Measurements from ENCODE around the gene CCDC71L.

CCDC71L gene

DNA sequence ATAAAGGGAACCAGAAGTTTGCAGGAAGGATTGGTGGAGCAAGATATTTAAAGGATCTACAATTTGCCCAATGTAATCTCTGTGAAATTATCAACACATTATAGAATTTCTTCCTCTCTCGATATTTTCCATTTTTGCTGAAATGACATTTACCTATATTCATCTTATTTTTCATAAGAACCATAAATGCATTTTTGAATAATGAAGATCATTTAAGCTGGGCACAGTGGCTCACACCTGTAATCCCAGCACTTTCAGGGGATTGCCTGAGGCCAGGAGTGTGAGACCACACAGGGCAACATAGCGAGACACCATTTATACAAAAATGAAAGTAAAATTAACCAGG lies 37.7 kb downstream of the CCDC71L start:
- DNase-seq, result no peak

DNA sequence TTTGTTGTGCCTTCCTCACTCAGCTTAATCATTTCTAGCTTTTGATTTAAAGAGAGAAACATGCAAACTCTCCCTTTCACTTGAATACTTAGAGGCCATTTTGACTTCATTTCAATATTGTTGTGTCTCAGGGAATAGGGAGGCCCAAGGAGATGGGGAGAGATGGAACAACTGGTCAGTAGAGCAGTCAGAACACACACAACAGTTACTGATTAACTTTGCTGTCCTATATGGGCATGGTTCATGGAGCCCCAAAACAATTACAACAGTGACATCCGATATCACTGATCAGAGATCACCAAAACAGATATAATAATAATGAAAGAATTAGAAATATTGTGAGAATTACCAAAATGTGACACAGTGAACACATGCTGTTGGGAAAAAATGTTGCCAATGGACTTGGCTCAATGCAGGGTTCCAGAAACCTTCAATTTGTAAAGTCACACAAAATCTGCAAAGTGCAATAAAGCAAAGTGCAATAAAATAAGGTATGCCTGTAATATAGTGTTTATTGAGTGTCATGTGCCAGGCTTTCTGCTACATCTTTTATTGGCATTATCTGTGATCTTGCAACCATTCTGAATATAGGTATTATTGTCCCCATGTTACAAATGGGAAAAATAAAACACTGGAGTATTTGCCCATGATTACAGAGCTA lies 38.2 kb downstream of the CCDC71L start:
- DNase-seq, result no peak

DNA sequence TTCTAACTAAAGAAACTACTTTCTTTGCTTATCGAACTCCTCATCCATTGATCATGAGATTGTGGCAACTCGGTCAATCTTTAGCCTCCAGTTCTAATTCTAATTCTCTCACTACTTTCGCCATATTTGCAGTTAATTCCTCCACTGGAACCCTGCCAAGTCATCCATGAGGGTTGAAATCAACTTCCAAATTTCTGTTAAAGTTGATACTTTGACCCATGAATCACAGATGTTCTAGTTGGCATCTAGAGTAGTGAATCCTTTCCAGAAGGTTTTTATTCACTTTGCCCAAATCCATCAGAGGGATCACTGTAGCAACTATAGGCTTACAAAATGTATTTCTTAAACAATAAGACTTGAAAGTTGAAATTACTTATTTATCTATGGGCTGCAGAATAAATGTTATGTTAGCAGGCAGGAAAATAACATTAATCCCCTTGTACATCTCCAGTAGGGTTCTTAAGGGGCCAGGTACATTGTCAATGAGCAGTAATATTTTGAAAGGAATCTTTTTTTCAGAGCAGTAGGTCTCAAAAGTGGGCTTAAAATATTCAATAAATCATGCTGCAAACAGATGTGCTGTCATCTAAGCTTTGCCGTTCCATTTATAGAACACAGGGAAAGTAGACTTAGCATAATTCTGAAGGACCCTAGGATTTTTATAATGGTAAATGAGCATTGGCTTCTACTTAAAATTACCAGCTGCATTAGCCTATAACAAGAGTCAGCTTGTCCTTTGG lies 39.4 kb downstream of the CCDC71L start:
- DNase-seq, result no peak

DNA sequence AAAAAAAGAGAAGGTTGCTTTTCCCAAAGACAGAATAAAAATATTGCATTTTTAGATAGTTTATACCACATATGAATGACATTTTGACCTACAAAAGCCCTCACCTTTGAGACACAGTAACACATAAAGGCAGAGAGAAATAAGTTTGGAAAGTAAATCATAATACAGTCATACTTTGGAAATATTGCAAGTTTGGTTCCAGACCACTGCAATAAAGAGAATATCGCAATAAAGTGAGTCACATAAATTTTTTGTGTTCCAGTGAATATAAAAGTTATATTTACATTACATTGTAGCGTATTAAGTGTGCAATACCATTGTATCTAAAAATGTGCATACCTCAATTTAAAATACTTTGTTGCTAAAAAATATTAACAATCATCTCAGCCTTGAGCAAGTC lies 40.3 kb downstream of the CCDC71L start:
- DNase-seq, result no peak

DNA sequence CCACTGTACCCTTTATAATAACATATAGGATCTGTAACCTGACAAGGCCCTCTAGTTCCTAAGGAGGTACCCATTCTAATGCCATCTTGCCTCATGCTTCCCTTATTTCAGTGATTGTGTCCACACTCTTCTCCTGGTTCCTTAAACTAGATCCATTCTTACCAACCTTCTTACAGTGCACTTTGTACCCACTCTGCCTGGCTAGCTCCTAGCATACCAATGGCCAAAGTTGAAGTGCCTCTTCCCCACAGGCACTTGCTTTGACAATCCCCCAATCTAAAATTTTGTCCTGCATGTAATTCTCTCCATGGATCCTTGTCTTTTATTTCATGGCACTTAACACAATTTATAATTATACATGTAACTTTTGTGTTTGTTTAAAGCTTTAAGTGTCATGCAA lies 40.9 kb downstream of the CCDC71L start:
- DNase-seq, result no peak

DNA sequence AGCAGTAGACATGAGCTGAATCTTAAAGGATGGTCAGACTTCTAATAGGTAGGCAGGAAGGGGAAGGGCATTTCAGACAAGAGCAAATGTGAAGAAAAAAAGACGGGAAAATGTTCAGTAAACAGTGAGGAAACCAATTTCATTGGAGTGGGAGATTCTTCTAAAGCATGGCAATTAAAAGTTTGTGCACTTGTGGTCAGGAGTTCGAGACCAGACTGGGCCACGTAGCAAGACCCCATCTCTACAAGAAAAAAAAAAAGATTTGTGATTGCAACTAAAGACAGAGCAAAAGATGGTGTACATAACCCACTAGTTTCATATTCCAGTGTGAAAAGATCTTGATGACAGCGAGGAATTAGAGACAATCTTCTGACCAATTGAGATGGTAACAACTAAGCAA lies 41.7 kb downstream of the CCDC71L start:
- no peak for DNase-seq

DNA sequence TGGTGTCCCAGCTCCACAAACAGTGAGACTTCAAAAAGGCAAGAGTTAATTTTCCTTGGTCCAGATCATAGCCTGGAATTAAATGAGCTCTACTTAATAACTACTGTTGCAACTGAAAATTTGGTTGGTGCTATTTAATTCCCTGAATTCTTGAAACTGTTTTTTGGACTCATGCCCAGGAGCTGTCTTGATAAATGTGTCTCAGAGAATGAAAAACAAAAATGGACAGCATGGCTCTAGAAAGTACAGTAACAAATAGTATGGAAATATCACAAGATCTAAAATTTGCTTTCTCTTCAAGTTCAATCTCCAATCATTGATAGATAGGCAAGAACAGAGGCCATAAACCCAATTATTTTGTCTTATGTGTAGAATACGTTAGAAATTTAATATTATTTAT lies 42.5 kb downstream of the CCDC71L start:
- no peak for DNase-seq

DNA sequence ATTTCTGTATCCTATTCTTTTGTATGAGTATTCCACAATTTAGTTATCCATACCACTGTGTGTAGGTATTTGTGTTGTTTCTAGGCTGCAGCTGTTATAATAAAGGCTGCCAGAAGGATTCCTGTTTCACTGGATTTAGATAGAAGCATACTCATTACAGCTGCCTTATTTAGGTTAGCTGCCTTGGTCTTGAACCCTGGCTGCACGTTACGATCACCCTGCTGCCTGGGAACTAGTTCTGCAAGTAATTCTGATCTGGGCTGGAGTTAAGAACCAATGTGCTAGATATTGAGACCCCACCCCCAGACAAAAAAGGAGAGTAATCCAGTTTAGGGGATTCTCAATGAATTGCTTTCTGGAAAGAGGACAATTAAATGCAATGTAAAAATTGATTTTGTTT lies 43.1 kb downstream of the CCDC71L start:
- no peak for DNase-seq

DNA sequence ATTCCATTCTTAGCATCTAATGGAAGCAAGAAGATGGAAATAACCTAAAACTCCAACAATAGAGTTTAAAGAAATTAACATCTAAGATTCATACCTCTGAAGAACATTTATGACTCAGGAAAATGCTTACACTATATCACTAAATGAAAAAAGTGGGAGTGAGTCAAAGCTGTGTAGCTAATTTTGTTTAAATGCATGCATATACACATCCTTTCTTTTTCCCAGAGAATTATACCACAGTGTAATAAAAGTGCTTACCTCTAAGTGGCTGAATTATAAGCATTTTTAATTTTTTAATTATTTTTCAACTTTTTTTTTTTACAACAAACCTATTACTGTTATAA lies 44.3 kb downstream of the CCDC71L start:
- DNase-seq, result no peak

DNA sequence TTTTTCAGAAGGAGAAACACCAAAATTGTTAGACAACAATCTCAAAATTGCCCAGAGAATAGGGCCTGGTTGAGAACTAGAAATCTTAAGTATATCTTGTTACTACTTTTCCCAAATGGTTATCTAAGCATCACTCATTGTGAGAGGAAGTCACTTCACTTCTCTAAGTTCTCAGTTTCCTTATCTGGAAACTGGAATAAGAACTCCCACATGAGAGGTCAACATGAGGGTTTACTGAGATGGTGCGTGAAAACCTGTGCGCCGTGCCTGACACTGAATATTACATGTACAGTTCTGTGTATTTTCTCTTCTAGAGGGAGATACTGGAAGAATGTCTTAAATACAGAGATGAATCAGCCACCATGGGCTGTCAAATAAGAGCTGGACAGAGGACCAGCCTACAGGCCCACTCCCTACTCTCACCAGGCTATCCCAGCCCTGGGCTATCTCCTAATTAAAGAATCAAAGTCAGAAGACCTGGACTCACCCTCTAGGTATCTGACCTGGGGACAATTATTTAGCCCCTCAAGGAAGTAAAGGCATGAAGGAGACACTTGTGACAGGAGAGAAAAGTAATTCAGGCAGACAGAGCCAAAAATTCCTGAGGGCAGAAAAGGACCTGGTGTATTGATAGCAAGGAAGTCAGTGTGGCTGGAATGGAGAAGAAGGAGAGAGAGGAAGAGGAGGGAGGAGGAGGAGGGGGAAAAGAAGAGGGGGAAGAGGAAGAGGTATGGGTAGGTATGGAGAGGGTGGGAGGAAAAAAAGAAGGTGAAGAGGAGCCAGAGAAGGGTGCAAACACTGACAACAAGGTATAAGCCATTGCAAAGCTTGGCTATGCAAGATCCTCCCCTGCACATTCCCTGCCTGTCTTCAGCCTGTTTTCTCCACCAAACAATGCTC lies 44.9 kb downstream of the CCDC71L start:
- no peak for DNase-seq

DNA sequence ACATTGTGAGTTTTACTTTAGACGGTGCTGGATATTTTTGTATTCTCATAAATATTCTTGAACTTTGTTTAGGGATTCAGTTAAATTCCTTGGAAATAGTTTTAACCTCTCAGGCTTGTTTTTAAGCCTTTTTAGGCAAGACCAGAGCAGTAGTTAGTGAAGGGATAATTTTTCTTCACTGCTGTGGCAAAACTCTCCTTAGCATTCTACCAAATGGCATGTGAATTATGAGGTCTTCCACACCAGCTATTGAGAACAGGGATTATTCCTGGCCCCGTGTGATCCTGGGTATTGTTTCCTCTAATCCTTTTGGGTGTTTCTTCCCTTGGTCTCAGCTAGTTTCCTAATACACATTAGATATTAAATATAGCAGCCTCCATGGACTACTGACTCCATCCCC lies 46.2 kb downstream of the CCDC71L start:
- DNase-seq, result no peak

DNA sequence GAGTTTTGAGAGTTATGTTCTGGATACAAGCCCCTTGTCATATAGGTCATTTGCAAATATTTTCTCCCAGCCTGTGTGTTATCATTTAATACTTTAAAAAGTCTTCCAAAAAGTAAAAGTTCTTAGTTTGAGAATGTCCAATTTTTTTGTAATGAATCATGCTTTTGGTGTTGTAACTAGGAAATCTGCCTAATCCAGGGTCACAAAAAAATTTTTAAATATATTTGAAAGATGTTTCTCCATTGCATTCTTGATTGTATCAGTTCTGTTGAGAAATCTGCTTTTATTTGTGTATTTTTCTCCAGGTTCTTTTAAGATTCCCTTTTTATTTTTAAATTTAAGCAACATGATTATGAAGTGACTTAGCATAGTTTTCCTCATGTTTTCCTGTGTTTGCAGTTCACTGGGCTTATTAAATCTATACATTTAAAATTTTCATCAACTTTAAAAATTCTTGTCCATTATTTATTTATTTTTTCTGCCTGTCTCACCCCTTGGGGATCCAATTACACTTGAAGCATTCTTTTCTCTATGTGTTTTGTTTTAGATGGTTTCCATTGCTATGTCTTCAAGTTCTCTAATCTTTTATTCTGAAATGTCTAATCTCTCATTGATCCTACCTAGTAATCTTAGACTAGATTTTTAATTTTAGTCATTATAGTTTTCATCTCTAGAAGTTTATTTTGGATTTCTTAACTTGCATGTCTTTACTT lies 47.0 kb downstream of the CCDC71L start:
- no peak for DNase-seq

DNA sequence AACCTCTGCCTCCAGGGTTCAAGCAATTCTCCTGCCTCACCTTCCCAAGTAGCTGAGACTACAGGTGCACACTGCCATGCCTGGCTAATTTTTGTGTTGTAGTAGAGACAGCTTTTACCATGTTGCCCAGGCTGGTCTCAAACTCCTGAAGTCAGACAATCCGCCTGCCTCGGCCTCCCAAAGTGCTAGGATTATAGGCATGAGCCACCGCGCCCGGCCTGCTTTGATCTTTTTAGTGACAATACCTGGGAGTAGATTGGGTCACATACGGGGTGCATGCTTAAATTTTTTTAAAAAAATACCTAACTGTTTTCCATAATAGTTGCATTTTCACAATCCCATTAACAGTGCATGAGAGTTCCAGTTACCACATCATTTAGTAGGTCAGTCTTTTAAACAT lies 47.7 kb downstream of the CCDC71L start:
- no peak for DNase-seq

DNA sequence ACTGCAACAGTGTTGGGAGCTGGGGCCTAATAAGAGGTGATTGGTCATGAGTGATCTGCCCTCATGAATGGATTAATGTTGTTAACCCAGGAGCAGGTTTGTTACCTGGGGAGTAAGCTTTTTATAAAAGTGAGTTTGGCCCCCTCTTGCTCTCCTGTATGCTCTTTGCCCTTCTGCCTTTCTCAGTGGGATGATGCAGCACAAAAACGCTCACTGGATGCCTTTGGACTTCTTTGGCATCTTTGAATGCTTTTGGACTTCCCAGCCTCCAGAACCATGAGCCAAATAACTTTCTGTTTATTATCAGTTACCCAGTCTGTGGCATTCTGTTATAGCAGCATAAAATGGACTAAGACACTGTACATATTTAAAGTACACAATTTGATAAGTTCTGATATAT lies 48.5 kb downstream of the CCDC71L start:
- DNase-seq, result no peak

DNA sequence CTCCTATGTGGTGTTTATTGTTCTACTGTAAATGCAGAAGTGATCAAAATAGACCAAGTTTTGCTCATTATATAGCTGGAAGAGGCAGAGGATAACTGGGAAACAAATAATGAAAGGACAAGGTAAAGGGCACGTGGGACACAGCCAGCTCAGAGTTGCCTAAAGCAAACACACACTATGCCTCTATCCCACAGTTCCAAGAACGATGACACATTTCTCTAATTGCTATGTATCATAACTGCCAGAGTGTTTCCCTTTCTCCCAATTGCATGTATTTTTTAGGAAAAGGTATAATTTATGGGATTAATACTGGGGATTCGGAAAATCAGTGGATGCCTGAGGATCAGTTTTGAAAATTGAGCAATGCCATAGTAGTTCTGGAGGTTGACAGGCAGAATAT lies 49.0 kb downstream of the CCDC71L start:
- no peak for DNase-seq

DNA sequence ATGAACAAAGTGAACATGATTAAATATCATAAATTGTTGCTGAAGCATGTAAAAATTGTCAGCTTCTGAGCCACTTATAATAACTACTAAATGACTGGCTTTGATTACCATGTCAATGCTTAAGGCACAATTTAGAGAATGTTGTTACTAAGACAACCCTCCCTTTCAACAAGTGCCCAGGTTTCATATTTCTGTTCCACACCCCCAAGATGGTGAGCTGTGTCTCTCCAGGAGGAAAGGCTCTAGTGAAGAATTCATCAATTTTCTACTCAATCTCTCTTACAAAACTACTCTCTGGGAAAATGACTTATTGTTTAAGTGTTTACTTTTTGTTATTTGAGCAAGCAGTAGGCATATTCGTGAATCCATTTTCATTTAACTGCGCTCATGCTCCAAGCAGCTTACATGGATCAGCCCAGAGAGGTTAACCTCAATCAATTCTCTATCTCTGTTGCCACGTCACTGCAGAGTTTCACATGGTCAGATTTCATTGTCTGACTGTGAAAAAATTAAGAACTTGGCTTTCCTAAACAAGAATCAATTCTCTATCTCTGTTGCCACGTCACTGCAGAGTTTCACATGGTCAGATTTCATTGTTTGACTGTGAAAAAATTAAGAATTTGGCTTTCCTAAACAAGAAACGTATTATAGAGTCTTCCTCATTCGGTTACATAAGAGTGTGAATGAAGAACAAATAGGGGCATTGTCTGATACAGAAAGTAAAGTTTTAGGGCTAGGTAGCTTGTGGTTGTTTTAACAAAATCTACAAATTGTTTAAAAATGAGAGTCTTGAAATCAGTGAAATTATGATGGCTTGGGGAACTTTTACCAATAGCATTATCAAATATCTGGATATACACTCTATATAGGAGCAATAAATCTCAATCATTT lies 49.7 kb downstream of the CCDC71L start:
- peak; percentile 50 to 73 for DNase-seq

DNA sequence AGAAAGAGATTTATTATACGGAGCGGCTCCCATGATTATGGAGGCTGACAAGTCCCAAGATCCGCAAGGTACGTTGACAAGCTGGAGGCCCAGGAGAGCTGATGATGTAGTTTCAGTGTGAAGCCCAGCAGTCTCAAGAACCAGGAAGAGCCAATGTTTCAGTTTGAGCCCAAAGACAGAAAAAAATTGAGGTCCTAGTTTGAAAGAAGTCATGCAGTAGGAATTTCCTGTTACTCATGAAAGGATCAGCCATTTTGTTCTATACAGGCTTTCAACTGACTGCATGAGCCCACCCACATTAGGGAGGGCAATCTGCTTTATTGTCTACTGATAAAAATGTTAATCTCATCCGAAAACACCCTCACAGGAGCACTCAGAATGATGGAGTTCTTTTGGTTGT lies 51.5 kb downstream of the CCDC71L start:
- no peak for DNase-seq

DNA sequence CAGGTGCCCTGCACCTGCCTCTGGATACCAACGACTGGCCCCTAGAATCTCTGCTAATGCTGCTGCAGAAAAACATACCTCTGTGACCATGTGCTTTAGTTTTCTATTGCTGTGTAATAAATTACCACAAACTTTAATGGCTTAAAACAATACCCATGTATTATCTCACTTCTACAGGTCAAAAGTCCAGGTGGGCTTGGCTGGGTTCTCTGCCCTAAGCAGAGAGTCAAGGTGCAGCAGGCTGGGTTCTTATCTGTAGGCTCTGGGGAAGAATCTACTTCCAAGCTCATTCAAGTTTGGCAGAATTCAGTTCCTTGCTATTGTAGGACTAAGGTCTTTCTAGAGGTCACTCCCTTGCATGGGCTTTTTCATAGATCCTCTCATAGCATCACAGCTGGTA lies 52.3 kb downstream of the CCDC71L start:
- DNase-seq, result no peak

All from NCI-H187 (cell line).